HepG2 (cell line): ENCODE results near the gene PEMT. TPM values are rescaled to one million over a fixed set of nuclear protein-coding genes. Genes with fewer than 3 reads are reported as not detected.
A peak's percentile ranks its signal among the peaks of the same experiment; 100 is the strongest.

ENCODE experiments used
- MIER2 ChIP-seq: IDR thresholded peaks from 2 replicates; pipeline ENCODE4 v1.6.1; 2016; ENCODE audit warnings: missing biosample characterization, missing genetic modification reagents
- MXD4 ChIP-seq: IDR thresholded peaks from 2 replicates; pipeline ENCODE4 v1.6.1; 2016; ENCODE audit warnings: mild to moderate bottlenecking, missing biosample characterization, missing genetic modification reagents
- POLR2G ChIP-seq: fragments of 200-400 bp; formaldehyde crosslinking; IDR thresholded peaks from 2 replicates; pipeline ENCODE4 v1.6.1; 2018; ENCODE audit warnings: mild to moderate bottlenecking, low read depth, low read length, moderate library complexity
- RFX1 ChIP-seq: fragments of 450-650 bp; IDR thresholded peaks from 2 replicates; pipeline ENCODE4 v1.6.1; 2017
- XBP1 ChIP-seq: sonication (generic); formaldehyde crosslinking; IDR thresholded peaks from 2 replicates; pipeline ENCODE4 v1.5.0; 2020; ENCODE audit warnings: missing genetic modification reagents
- ZNF329 ChIP-seq: sonication (generic); formaldehyde crosslinking; IDR thresholded peaks from 2 replicates; pipeline ENCODE4 v1.9.0; 2021; ENCODE audit warnings: low read depth, mild to moderate bottlenecking, missing genetic modification reagents
- ZNF44 ChIP-seq: sonication (generic); formaldehyde crosslinking; IDR thresholded peaks from 2 replicates; pipeline ENCODE4 v1.5.1; 2020; ENCODE audit warnings: mild to moderate bottlenecking, missing genetic modification reagents
- ZNF530 ChIP-seq: sonication (generic); formaldehyde crosslinking; IDR thresholded peaks from 2 replicates; pipeline ENCODE4 v1.5.0; 2020; ENCODE audit warnings: low read depth, mild to moderate bottlenecking, missing genetic modification reagents
- ZNF614 ChIP-seq: IDR thresholded peaks from 2 replicates; pipeline ENCODE4 v1.6.1; 2018; ENCODE audit warnings: missing biosample characterization, missing genetic modification reagents, inconsistent platforms, borderline replicate concordance
- polyA plus RNA-seq, 8 experiments: library from polyadenylated mRNA; depleted of rRNA in 3 of 8; stranded (reverse) in 7 of 8; unstranded in 1 of 8; fragments of >200 nt; fragmentation: Illumina TruSeq in 4 of 8; extraction: Trizol in 4 of 8; gene quantifications; 2 replicates each; pipeline versions ENCODE4 v1.2.1 to v1.2.3, GENCODE V29; 2011 to 2016; ENCODE audit warnings: low read depth in 4 of 8, missing spikeins in 1 of 8, mixed read lengths in 1 of 8; ENCODE audit not compliant: insufficient read depth in 1 of 8
- total RNA-seq, 5 experiments: library from RNA; depleted of rRNA; stranded (reverse); fragments of >200 nt; fragmentation: Illumina TruSeq; extraction: Trizol; gene quantifications; 2 replicates each; pipeline ENCODE4 v1.2.3, GENCODE V29; 2016; ENCODE audit warnings: low read depth in 1 of 5
- TF ChIP-seq, protein P1 (sequence below): sonication (generic); formaldehyde crosslinking; IDR thresholded peaks from 2 replicates; pipeline ENCODE4 v1.9.0; 2021; ENCODE audit warnings: missing genetic modification reagents, borderline replicate concordance
- TF ChIP-seq, protein P2 (sequence below): IDR thresholded peaks from 2 replicates; pipeline ENCODE4 v1.4.0; 2020; ENCODE audit warnings: mild to moderate bottlenecking, missing genetic modification reagents
- TF ChIP-seq, protein P3 (sequence below): sonication (generic); formaldehyde crosslinking; IDR thresholded peaks from 2 replicates; pipeline ENCODE4 v1.5.1; 2020; ENCODE audit warnings: mild to moderate bottlenecking, missing genetic modification reagents, moderate library complexity
- TF ChIP-seq, protein P4 (sequence below), 2 experiments: sonication (generic) in 1 of 2; formaldehyde crosslinking in 1 of 2; IDR thresholded peaks; 2 replicates each; pipeline versions ENCODE4 v1.4.0 to v1.6.1; 2016 to 2020; ENCODE audit warnings: borderline replicate concordance in 1 of 2, low read depth in 1 of 2, mild to moderate bottlenecking in 1 of 2, missing genetic modification reagents in 1 of 2

PEMT gene
- total and polyA plus RNA-seq, 2 of the 13 experiments (the other 11 are each of a cell fraction or from before 2014, with no cell fraction given), result 31.7 to 43.6 TPM

DNA sequence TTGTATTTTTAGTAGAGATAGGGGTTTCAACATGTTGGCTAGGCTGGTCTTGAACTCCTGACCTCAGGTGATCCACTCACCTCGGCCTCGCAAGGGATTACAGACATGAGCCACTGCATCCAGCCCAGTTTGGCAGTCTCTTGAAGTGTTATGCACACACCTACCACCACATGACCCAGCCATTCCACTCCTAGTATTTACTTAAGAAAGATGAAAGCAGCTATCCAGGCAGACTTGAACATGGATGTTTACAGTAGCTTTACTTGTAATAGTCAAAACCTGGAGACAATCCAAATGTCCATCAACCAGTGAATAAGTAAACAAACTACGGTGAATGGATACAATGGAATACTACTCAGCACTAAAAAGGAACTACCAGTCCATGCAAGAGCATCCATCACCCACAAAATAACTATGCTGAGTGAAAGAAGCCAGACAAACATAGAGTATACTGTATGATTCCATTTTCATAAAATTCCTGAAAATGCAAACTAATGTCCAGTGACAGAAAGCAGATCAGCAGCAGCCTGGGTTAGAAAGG, 57.5 kb downstream of the PEMT start (continued):
- TF ChIP-seq, protein P1, sequence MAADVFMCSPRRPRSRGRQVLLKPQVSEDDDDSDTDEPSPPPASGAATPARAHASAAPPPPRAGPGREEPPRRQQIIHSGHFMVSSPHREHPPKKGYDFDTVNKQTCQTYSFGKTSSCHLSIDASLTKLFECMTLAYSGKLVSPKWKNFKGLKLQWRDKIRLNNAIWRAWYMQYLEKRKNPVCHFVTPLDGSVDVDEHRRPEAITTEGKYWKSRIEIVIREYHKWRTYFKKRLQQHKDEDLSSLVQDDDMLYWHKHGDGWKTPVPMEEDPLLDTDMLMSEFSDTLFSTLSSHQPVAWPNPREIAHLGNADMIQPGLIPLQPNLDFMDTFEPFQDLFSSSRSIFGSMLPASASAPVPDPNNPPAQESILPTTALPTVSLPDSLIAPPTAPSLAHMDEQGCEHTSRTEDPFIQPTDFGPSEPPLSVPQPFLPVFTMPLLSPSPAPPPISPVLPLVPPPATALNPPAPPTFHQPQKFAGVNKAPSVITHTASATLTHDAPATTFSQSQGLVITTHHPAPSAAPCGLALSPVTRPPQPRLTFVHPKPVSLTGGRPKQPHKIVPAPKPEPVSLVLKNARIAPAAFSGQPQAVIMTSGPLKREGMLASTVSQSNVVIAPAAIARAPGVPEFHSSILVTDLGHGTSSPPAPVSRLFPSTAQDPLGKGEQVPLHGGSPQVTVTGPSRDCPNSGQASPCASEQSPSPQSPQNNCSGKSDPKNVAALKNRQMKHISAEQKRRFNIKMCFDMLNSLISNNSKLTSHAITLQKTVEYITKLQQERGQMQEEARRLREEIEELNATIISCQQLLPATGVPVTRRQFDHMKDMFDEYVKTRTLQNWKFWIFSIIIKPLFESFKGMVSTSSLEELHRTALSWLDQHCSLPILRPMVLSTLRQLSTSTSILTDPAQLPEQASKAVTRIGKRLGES (CRISPR knock-in tag), result no peak
- TF ChIP-seq XBP1, result 0 out of 2 replicates have a peak, but pooled peaks have one; percentile 9
- TF ChIP-seq ZNF530 (CRISPR knock-in tag), result no peak
- TF ChIP-seq, protein P2, sequence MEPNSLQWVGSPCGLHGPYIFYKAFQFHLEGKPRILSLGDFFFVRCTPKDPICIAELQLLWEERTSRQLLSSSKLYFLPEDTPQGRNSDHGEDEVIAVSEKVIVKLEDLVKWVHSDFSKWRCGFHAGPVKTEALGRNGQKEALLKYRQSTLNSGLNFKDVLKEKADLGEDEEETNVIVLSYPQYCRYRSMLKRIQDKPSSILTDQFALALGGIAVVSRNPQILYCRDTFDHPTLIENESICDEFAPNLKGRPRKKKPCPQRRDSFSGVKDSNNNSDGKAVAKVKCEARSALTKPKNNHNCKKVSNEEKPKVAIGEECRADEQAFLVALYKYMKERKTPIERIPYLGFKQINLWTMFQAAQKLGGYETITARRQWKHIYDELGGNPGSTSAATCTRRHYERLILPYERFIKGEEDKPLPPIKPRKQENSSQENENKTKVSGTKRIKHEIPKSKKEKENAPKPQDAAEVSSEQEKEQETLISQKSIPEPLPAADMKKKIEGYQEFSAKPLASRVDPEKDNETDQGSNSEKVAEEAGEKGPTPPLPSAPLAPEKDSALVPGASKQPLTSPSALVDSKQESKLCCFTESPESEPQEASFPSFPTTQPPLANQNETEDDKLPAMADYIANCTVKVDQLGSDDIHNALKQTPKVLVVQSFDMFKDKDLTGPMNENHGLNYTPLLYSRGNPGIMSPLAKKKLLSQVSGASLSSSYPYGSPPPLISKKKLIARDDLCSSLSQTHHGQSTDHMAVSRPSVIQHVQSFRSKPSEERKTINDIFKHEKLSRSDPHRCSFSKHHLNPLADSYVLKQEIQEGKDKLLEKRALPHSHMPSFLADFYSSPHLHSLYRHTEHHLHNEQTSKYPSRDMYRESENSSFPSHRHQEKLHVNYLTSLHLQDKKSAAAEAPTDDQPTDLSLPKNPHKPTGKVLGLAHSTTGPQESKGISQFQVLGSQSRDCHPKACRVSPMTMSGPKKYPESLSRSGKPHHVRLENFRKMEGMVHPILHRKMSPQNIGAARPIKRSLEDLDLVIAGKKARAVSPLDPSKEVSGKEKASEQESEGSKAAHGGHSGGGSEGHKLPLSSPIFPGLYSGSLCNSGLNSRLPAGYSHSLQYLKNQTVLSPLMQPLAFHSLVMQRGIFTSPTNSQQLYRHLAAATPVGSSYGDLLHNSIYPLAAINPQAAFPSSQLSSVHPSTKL (CRISPR knock-in tag), result peak; percentile 99
- no peak for TF ChIP-seq POLR2G
- TF ChIP-seq ZNF44 (CRISPR knock-in tag), result no peak
- no peak for TF ChIP-seq ZNF329 (CRISPR knock-in tag)
- peak; percentile 51; the same call in 1 of the 2 replicates for TF ChIP-seq MIER2 (CRISPR knock-in tag)
- TF ChIP-seq, protein P3, sequence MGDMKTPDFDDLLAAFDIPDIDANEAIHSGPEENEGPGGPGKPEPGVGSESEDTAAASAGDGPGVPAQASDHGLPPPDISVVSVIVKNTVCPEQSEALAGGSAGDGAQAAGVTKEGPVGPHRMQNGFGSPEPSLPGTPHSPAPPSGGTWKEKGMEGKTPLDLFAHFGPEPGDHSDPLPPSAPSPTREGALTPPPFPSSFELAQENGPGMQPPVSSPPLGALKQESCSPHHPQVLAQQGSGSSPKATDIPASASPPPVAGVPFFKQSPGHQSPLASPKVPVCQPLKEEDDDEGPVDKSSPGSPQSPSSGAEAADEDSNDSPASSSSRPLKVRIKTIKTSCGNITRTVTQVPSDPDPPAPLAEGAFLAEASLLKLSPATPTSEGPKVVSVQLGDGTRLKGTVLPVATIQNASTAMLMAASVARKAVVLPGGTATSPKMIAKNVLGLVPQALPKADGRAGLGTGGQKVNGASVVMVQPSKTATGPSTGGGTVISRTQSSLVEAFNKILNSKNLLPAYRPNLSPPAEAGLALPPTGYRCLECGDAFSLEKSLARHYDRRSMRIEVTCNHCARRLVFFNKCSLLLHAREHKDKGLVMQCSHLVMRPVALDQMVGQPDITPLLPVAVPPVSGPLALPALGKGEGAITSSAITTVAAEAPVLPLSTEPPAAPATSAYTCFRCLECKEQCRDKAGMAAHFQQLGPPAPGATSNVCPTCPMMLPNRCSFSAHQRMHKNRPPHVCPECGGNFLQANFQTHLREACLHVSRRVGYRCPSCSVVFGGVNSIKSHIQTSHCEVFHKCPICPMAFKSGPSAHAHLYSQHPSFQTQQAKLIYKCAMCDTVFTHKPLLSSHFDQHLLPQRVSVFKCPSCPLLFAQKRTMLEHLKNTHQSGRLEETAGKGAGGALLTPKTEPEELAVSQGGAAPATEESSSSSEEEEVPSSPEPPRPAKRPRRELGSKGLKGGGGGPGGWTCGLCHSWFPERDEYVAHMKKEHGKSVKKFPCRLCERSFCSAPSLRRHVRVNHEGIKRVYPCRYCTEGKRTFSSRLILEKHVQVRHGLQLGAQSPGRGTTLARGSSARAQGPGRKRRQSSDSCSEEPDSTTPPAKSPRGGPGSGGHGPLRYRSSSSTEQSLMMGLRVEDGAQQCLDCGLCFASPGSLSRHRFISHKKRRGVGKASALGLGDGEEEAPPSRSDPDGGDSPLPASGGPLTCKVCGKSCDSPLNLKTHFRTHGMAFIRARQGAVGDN (CRISPR knock-in tag), result no peak
- TF ChIP-seq, protein P4, sequence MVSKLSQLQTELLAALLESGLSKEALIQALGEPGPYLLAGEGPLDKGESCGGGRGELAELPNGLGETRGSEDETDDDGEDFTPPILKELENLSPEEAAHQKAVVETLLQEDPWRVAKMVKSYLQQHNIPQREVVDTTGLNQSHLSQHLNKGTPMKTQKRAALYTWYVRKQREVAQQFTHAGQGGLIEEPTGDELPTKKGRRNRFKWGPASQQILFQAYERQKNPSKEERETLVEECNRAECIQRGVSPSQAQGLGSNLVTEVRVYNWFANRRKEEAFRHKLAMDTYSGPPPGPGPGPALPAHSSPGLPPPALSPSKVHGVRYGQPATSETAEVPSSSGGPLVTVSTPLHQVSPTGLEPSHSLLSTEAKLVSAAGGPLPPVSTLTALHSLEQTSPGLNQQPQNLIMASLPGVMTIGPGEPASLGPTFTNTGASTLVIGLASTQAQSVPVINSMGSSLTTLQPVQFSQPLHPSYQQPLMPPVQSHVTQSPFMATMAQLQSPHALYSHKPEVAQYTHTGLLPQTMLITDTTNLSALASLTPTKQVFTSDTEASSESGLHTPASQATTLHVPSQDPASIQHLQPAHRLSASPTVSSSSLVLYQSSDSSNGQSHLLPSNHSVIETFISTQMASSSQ (IDR thresholded peaks at IDR 0.05; ENCODE audit: low read depth), result peak; percentile 68; the same call in 1 of the 2 replicates
- TF ChIP-seq, protein P4 (CRISPR knock-in tag; IDR thresholded peaks at IDR 0.05; ENCODE audit: borderline replicate concordance), result peak; percentile 89; the same call in 1 of the 2 replicates
- no peak for TF ChIP-seq RFX1
- TF ChIP-seq MXD4, result peak; percentile 69; the same call in 1 of the 2 replicates
- TF ChIP-seq ZNF614 (CRISPR knock-in tag), result peak; percentile 94
